ENCODE data around the gene CANT1. TPM values are rescaled to one million over a fixed set of nuclear protein-coding genes. Genes with fewer than 3 reads are reported as not detected.

Gene CANT1
- total RNA-seq, 1 donor from 2014 or later: 39.3 TPM

DNA sequence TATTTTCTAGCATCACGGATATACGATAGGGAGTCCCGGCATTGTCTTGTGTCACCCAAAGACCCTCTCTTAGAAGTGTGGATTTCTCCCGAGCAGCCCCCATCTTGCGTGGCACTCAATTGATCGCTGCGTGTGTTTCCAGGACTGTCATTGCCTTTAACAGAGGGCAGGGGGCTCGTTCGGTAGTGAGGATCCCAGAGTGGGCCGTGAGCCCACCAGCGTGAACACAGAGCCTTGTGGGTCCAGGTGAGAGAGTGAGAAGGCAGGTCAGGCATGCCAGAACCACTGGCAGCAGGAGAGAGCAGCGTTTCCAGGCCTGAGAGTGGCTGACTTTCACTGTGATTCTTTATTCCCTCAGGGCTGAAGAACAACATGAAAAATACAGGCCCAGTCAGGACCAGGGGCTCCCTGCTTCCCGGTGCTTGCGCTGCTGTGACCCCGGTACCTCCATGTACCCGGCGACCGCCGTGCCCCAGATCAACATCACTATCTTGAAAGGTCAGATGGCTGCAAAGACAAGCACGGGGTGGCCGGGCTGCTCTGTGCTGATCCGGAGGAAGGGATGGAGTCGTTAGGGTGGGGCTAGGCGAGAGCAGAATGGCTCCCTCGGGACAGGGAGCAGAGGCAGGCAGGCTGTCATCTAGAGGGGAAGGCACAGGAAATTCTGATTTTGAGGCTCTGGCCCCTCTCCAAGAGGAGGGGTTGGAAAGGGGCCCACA lies 36.8 kb upstream of the CANT1 start:
- Mint-ChIP-seq H3K4me3 (no peak overlapping the region), H3K9me3 (no peaks in the 10 kb centered on the region), H3K27me3 (peaks cover 37% of the 10 kb centered on the region), H3K4me1 (no peaks in the 10 kb centered on the region), H3K27ac (no peak overlapping the region), H3K36me3 (ENCODE audit: low read depth) (no peaks in the 10 kb centered on the region)
- no peak for ATAC-seq (ENCODE audit: low read depth)
- POLR2A ChIA-PET: no interaction called here
- TF ChIP-seq, protein P1, sequence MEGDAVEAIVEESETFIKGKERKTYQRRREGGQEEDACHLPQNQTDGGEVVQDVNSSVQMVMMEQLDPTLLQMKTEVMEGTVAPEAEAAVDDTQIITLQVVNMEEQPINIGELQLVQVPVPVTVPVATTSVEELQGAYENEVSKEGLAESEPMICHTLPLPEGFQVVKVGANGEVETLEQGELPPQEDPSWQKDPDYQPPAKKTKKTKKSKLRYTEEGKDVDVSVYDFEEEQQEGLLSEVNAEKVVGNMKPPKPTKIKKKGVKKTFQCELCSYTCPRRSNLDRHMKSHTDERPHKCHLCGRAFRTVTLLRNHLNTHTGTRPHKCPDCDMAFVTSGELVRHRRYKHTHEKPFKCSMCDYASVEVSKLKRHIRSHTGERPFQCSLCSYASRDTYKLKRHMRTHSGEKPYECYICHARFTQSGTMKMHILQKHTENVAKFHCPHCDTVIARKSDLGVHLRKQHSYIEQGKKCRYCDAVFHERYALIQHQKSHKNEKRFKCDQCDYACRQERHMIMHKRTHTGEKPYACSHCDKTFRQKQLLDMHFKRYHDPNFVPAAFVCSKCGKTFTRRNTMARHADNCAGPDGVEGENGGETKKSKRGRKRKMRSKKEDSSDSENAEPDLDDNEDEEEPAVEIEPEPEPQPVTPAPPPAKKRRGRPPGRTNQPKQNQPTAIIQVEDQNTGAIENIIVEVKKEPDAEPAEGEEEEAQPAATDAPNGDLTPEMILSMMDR (IDR thresholded peaks at IDR 0.05): no peak
- intact Hi-C loops (cut with micrococcal nuclease): loop anchor here (1.0 kb wide), 2 partner anchors 36 to 346 kb away; no protein-coding TSS in a partner anchor
- no peak for DNase-seq
- CTCF ChIA-PET: interaction anchor here (1.0 to 2.9 kb wide), 5 partner anchors 10 to 356 kb away, joined by 3 to 19 read pairs (median 6); partner anchors contain the start of gene ENGASE

- Mint-ChIP-seq H3K4me1 (no peaks in the 10 kb centered on the region), H3K36me3 (ENCODE audit: low read depth) (no peaks in the 10 kb centered on the region), H3K27ac (no peak overlapping the region), H3K9me3 (no peaks in the 10 kb centered on the region), H3K4me3 (no peak overlapping the region), H3K27me3 (peaks cover 31% of the 10 kb centered on the region)
- peak; percentile 87 for ATAC-seq (ENCODE audit: low read depth)
- peak; percentile 55 for DNase-seq
- TF ChIP-seq, protein P1 (IDR thresholded peaks at IDR 0.05): peak; percentile 89
- CTCF ChIA-PET: interaction anchor here (0.7 to 2.9 kb wide), 6 partner anchors 9 to 365 kb away, joined by 3 to 19 read pairs (median 4); partner anchors contain the start of gene ENGASE
- POLR2A ChIA-PET: no interaction called here
- intact Hi-C loops (cut with micrococcal nuclease): loop anchor here (1.0 kb wide), 2 partner anchors 36 to 346 kb away; no protein-coding TSS in a partner anchor
Observed at GRCh38 chr17:79045842-79046196, 36.3 kb upstream of the CANT1 start.

DNA sequence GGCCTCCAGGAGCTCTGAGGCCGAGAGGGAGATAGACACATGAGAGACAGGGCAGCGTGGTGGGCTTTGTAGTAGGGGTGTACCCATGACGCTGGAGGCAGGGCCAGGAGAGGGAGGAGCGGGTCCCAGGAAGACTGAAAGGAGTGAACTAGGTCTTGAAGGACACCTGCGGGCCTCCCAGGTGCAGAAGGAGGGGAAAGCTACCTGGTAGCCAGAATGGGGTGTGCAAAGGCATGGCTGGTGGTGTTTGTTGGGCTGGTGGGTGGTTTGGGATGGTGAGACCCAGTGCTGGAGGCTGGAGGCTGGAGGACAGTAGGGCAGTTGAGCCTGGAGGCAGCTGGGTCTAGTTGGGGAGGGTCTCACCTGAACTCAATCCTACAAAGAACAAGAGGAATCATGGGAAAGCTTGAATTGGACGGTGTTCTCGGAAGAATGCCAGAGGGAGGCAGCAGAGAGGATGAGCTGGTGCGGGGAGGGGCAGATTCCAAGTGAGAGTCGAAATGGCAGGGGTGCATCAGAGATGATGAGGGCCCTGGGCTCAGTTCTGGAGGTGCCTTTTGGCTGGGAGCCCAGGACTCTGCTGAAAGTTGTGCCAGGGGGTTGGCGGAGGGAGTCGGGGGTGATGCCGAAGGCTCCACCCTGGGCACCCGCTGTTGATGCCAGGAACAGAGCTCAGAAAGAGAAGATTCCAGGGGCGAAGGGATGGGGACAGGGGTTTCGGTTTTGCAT lies 35.6 kb upstream of the CANT1 start:
- Mint-ChIP-seq H3K4me3 (no peak overlapping the region), H3K4me1 (no peaks in the 10 kb centered on the region), H3K36me3 (ENCODE audit: low read depth) (no peaks in the 10 kb centered on the region), H3K27me3 (peaks cover 28% of the 10 kb centered on the region), H3K27ac (no peak overlapping the region), H3K9me3 (no peaks in the 10 kb centered on the region)
- ATAC-seq (ENCODE audit: low read depth) (no peak), DNase-seq (no peak)
- ChIA-PET POLR2A (no interaction called here), CTCF (interaction anchor here (0.7 to 2.9 kb wide), 7 partner anchors 9 to 366 kb away, joined by 3 to 19 read pairs (median 3); partner anchors contain the start of gene ENGASE)
- intact Hi-C loops (cut with micrococcal nuclease): no loop called here
- TF ChIP-seq, protein P1 (IDR thresholded peaks at IDR 0.05): no peak

DNA sequence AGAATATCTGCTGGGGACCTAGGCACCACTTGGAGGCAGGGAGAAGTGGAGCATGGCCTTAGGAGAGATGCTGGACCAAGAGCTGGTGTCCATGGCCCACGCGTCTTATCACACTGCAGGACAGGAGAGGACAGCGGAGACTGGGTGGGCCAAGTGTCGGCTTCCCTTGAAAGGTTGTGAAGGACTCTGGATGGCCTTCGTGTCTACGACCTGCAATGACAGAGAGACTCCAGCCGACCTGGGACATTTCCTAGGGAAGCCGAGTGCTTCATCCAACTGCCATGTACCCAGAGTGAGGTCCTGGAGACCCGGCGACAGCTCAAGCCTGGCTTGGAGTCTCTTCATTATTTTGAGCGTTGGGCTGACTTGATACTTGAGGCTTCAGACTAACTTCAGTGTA lies 34.9 kb upstream of the CANT1 start:
- Mint-ChIP-seq H3K4me1 (no peaks in the 10 kb centered on the region), H3K27me3 (peaks cover 22% of the 10 kb centered on the region), H3K4me3 (no peak overlapping the region), H3K9me3 (no peaks in the 10 kb centered on the region), H3K36me3 (ENCODE audit: low read depth) (no peaks in the 10 kb centered on the region), H3K27ac (no peak overlapping the region)
- ATAC-seq (ENCODE audit: low read depth): no peak
- TF ChIP-seq, protein P1 (IDR thresholded peaks at IDR 0.05): no peak
- POLR2A ChIA-PET: no interaction called here
- CTCF ChIA-PET: interaction anchor here (1.0 to 2.9 kb wide), 5 partner anchors 13 to 348 kb away, joined by 3 to 19 read pairs (median 4); partner anchors contain the start of gene ENGASE
- intact Hi-C loops (cut with micrococcal nuclease): no loop called here
- no peak for DNase-seq

DNA sequence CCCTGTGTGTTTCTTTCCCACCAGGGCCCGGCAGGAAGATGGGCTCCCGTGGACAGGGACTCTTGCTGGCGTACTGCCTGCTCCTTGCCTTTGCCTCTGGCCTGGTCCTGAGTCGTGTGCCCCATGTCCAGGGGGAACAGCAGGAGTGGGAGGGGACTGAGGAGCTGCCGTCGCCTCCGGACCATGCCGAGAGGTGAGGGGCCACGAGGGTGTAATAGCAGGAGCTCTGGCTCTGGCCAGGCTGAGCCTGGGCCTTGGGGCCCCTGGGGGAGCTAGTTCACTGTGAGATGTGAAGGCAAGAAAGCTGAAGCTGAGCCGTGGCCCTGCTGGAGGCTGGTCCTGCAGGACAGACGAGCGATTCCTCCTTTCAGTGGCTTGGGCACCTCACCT lies 34.4 kb upstream of the CANT1 start:
- intact Hi-C loops (cut with micrococcal nuclease): no loop called here
- ATAC-seq (ENCODE audit: low read depth): no peak
- no peak overlapping the region for H3K4me3 Mint-ChIP-seq

More for the DNA sequence above, 34.4 kb upstream of the CANT1 start:
- no peak overlapping the region for H3K27ac Mint-ChIP-seq
- no peaks in the 10 kb centered on the region for H3K36me3 Mint-ChIP-seq (ENCODE audit: low read depth)
- CTCF ChIA-PET: interaction anchor here (1.0 to 2.9 kb wide), 4 partner anchors 14 to 349 kb away, joined by 3 to 19 read pairs (median 4); no protein-coding TSS in a partner anchor
- peaks cover 19% of the 10 kb centered on the region for H3K27me3 Mint-ChIP-seq
- POLR2A ChIA-PET: no interaction called here
- TF ChIP-seq, protein P1 (IDR thresholded peaks at IDR 0.05): no peak
- DNase-seq: no peak
- no peaks in the 10 kb centered on the region for H3K9me3 Mint-ChIP-seq
- H3K4me1 Mint-ChIP-seq: no peaks in the 10 kb centered on the region
